Caco-2 (cell line): ENCODE data around the gene DENND4B. TPM values are rescaled to one million over a fixed set of nuclear protein-coding genes. Genes with fewer than 3 reads are reported as not detected.
"Not testable (repeated sequence)": the region's sequence is repeated elsewhere in the genome, so short reads cannot be mapped to it uniquely, and the experiment has no call there.

Experiments used
- BruUV-seq: library from RNA; stranded (reverse); fragments of 400-500 nt; replicated peaks from 2 replicates; lab custom pipeline; 2021; lab: Mats Ljungman, UMichigan
- CTCF ChIA-PET: fragments of 300-600 bp; sonication (Branson Sonifier 250); formaldehyde crosslinking; loops from one replicate; lab custom pipeline; 2022; ENCODE audit warnings: antibody characterized with exemption; lab: Charles Lee
- POLR2A ChIA-PET: fragments of 300-600 bp; sonication (Branson Sonifier 250); formaldehyde crosslinking; loops from one replicate; lab custom pipeline; 2022; ENCODE audit warnings: antibody characterized with exemption; lab: Charles Lee
- DNase-seq, 2 experiments: peaks; one replicate each; pipeline versions ENCODE4 v3.0.0 to v3.0.0-alpha.2; 2020 to 2022
- H3K27me3 ChIP-seq: replicated peaks from 2 replicates; pipeline ENCODE4 v1.6.0; 2011; ENCODE audit warnings: low read length; ENCODE audit not compliant: control insufficient read depth, insufficient read depth
- H3K36me3 ChIP-seq: 2 replicates; pipeline ENCODE4 v1.5.1; 2011; ENCODE audit warnings: low read length; ENCODE audit not compliant: control insufficient read depth, insufficient read depth
- H3K4me1 ChIP-seq: fragments of 250-450 bp; sonication (Bioruptor Pico); 2 replicates; pipeline ENCODE4 v1.5.1; 2020; ENCODE audit warnings: mild to moderate bottlenecking
- H3K4me3 ChIP-seq: 2 replicates; pipeline ENCODE4 v1.5.1; 2011; ENCODE audit warnings: low read depth, mild to moderate bottlenecking, control low read depth, low read length
- H3K9me3 ChIP-seq: fragments of 250-450 bp; sonication (Bioruptor Pico); 2 replicates; pipeline ENCODE4 v1.5.1; 2020; ENCODE audit warnings: mild to moderate bottlenecking, moderate library complexity
- H3K27ac Mint-ChIP-seq: one replicate; pipeline ENCODE4 v1.8.0; 2022; ENCODE audit warnings: mixed read lengths; ENCODE audit not compliant: unreplicated experiment
- H3K27me3 Mint-ChIP-seq: one replicate; pipeline ENCODE4 v1.8.0; 2022; ENCODE audit warnings: mixed read lengths; ENCODE audit not compliant: insufficient read depth, unreplicated experiment
- H3K36me3 Mint-ChIP-seq: one replicate; pipeline ENCODE4 v1.8.0; 2022; ENCODE audit warnings: mild to moderate bottlenecking, mixed read lengths; ENCODE audit not compliant: insufficient read depth, unreplicated experiment
- H3K4me1 Mint-ChIP-seq: one replicate; pipeline ENCODE4 v1.8.0; 2022; ENCODE audit warnings: low read depth, mixed read lengths; ENCODE audit not compliant: unreplicated experiment
- H3K4me3 Mint-ChIP-seq: one replicate; pipeline ENCODE4 v1.8.0; 2022; ENCODE audit warnings: mild to moderate bottlenecking, moderate library complexity, mixed read lengths; ENCODE audit not compliant: unreplicated experiment
- H3K9me3 Mint-ChIP-seq: one replicate; pipeline ENCODE4 v1.8.0; 2022; ENCODE audit warnings: mixed read lengths; ENCODE audit not compliant: unreplicated experiment
- intact Hi-C: fragments of 100-400 bp; cut with micrococcal nuclease; formaldehyde crosslinking; loops from one replicate; pipeline ENCODE4 v1.10.0; 2022; ENCODE audit not compliant: unreplicated experiment
- total RNA-seq: library from RNA; stranded (reverse); gene quantifications from 2 replicates; pipeline ENCODE4 v1.2.3, GENCODE V29; 2022
- TF ChIP-seq, protein P1 (sequence below), 2 experiments: fragments of 200-600 bp in 1 of 2; IDR thresholded peaks; 1 replicate in 1 of 2; 2 replicates in 1 of 2; pipeline versions ENCODE4 v1.5.1 to v1.8.0; 2011 to 2022; ENCODE audit warnings: antibody characterized with exemption in 1 of 2, control low read depth in 1 of 2, inconsistent platforms in 1 of 2, low read depth in 1 of 2, low read length in 1 of 2, mild to moderate bottlenecking in 1 of 2, moderate library complexity in 1 of 2; ENCODE audit not compliant: insufficient read depth in 1 of 2, severe bottlenecking in 1 of 2, unreplicated experiment in 1 of 2

DENND4B gene
- total RNA-seq, 1 experiment from 2014 or later, result 79.0 TPM

DNA sequence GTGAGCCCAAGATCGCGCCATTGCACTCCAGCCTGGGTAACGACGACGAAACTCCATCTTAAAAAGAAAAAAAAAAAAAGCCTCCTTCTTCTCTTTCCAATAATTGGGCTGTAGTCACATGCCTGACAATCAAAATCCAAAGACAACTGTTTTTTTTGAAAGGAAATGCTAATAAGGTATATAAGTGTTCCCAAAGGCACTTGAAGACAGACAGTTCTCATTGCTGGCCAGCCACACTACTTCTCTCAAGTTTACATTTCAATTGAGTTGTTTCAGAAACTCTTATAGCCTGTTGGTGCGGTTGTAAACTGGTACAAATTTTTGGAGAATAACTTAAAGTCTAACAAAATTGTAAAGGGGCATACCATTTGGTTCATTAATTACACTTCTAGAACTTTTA is 47.0 kb downstream of the DENND4B start:
- TF ChIP-seq, protein P1, sequence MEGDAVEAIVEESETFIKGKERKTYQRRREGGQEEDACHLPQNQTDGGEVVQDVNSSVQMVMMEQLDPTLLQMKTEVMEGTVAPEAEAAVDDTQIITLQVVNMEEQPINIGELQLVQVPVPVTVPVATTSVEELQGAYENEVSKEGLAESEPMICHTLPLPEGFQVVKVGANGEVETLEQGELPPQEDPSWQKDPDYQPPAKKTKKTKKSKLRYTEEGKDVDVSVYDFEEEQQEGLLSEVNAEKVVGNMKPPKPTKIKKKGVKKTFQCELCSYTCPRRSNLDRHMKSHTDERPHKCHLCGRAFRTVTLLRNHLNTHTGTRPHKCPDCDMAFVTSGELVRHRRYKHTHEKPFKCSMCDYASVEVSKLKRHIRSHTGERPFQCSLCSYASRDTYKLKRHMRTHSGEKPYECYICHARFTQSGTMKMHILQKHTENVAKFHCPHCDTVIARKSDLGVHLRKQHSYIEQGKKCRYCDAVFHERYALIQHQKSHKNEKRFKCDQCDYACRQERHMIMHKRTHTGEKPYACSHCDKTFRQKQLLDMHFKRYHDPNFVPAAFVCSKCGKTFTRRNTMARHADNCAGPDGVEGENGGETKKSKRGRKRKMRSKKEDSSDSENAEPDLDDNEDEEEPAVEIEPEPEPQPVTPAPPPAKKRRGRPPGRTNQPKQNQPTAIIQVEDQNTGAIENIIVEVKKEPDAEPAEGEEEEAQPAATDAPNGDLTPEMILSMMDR (IDR thresholded peaks at IDR 0.05; ENCODE audit: insufficient read depth in 1 of 2, low read depth in 1 of 2, low read length in 1 of 2, severe bottlenecking in 1 of 2, unreplicated experiment in 1 of 2), result no peak
- POLR2A ChIA-PET, result no interaction called here
- BruUV-seq, result no TSS peak

DNA sequence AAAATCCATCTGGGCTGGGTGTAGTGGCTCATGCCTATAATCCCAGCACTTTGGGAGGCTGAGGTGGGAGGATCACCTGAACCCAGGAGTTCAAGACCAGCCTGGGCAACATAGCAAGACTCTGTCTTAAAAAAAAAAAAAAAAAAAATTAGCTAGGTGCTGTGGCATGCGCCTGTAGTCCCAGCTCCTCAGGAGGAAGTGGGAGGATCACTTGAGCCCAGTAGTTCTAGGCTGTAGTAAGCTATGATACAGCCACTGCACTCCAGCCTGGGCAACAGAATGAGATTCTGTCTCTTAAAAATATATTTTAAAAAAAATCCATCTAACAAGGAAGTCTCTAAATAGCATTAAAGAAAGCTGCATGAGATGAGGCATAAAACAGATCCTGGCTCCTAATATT is 50.7 kb downstream of the DENND4B start:
- H3K27me3 Mint-ChIP-seq, H3K9me3 Mint-ChIP-seq, DNase-seq, H3K9me3 ChIP-seq, POLR2A ChIA-PET, H3K4me3 Mint-ChIP-seq, H3K27me3 ChIP-seq, H3K4me1 ChIP-seq, H3K4me1 Mint-ChIP-seq, BruUV-seq, H3K36me3 ChIP-seq, H3K4me3 ChIP-seq, intact Hi-C loops, H3K27ac Mint-ChIP-seq: not testable (repeated sequence)
- CTCF ChIA-PET, result interaction anchor here (0.5 kb wide), 1 partner anchor 13 kb away, joined by 6 read pairs; no protein-coding TSS in a partner anchor
- H3K36me3 Mint-ChIP-seq, result peaks cover 28% of the 10 kb centered on the region

More for the DNA sequence above, 47.0 kb downstream of the DENND4B start:
- H3K4me3 ChIP-seq, result no peak overlapping the region
- no peaks in the 10 kb centered on the region for H3K36me3 ChIP-seq
- intact Hi-C loops, result no loop called here
- peaks cover 17% of the 10 kb centered on the region for H3K36me3 Mint-ChIP-seq
- no peaks in the 10 kb centered on the region for H3K9me3 ChIP-seq
- no peak overlapping the region for H3K4me3 Mint-ChIP-seq
- no peak overlapping the region for H3K27ac Mint-ChIP-seq
- H3K27me3 Mint-ChIP-seq, result no peaks in the 10 kb centered on the region
- no peak for DNase-seq
- no peaks in the 10 kb centered on the region for H3K4me1 Mint-ChIP-seq
- H3K9me3 Mint-ChIP-seq, result no peaks in the 10 kb centered on the region
- H3K4me1 ChIP-seq, result no peaks in the 10 kb centered on the region
- CTCF ChIA-PET, result no interaction called here
- no peaks in the 10 kb centered on the region for H3K27me3 ChIP-seq

DNA sequence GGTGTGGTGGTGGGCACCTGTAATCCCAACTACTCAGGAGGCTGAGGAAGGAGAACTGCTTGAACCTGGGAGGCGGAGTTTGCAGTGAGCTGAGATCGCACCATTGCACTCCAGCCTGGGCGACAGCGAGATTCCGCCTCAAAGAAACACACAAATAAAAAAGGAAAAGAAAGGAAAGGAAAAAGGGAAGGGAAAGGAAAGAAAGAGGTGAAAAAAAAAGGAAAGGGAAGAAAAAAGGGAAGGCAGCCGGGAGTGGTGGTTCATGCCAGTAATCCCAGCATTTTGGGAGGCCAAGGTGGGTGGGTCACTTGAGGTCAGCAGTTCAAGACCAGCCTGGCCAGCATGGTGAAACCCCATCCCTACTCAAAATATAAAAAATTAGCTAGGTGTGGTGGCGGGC is 55.5 kb downstream of the DENND4B start:
- H3K27me3 ChIP-seq, H3K9me3 Mint-ChIP-seq, BruUV-seq, DNase-seq, POLR2A ChIA-PET, H3K27ac Mint-ChIP-seq, H3K4me3 Mint-ChIP-seq, intact Hi-C loops, H3K4me1 Mint-ChIP-seq, H3K9me3 ChIP-seq, H3K4me3 ChIP-seq, H3K36me3 ChIP-seq, H3K4me1 ChIP-seq, CTCF ChIA-PET, H3K27me3 Mint-ChIP-seq: not testable (repeated sequence)
- H3K36me3 Mint-ChIP-seq, result peaks cover 30% of the 10 kb centered on the region

DNA sequence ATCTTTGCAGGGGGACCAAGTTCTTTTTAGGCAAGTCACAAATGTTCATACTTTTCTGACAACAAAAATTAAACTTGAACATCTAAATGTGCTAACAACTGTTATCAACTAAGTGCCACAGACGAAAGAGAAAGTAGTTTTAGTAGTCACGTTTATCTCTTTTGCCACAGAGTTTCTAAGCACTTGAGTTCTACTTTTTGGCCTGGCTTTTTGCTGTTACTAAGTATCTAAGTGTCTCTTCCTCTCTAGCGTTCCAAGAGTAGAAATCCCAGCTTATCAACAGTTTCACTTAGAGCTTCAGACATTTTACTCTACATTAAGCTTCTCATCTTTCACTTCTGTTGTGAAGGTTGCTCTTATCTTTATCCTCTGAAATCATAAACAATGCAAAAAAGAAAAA is 58.0 kb downstream of the DENND4B start:
- Mint-ChIP-seq H3K9me3 (no peaks in the 10 kb centered on the region), H3K4me1 (no peaks in the 10 kb centered on the region), H3K4me3 (no peak overlapping the region), H3K36me3 (peaks cover 30% of the 10 kb centered on the region), H3K27me3 (no peaks in the 10 kb centered on the region), H3K27ac (no peak overlapping the region)
- intact Hi-C loops, result no loop called here
- Histone ChIP-seq H3K4me3 (no peak overlapping the region), H3K9me3 (no peaks in the 10 kb centered on the region), H3K27me3 (no peaks in the 10 kb centered on the region), H3K36me3 (no peaks in the 10 kb centered on the region; the same call in 1 of the 2 replicates), H3K4me1 (no peaks in the 10 kb centered on the region)
- BruUV-seq, result no TSS peak
- DNase-seq, result no peak
- TF ChIP-seq, protein P1 (IDR thresholded peaks at IDR 0.05; ENCODE audit: insufficient read depth in 1 of 2, low read depth in 1 of 2, low read length in 1 of 2, severe bottlenecking in 1 of 2, unreplicated experiment in 1 of 2), result no peak
- ChIA-PET POLR2A (interaction anchor here (0.5 kb wide), 1 partner anchor 22 kb away, joined by 3 read pairs; no protein-coding TSS in a partner anchor), CTCF (no interaction called here)
